CD14-positive monocyte (primary cell): ENCODE measurements around the gene UNC50. TPM values are rescaled to one million over a fixed set of nuclear protein-coding genes. Genes with fewer than 3 reads are reported as not detected.

Experiments
- DNase-seq, 3 donors: peaks; one replicate each; pipeline ENCODE4 v3.0.0-alpha.2; 2011 to 2022
- H2AFZ ChIP-seq: 2 replicates; pipeline ENCODE4 v1.6.0; 2012; ENCODE audit warnings: mild to moderate bottlenecking, low read depth, low read length, inconsistent platforms; ENCODE audit not compliant: insufficient read depth, poor library complexity, severe bottlenecking
- H3K27ac ChIP-seq, 2 donors: 1 replicate in 1 of 2; 2 replicates in 1 of 2; pipeline ENCODE4 v1.5.1; 2012 to 2013; ENCODE audit warnings: low read length in 2 of 2, control low read depth in 1 of 2, inconsistent platforms in 1 of 2, low read depth in 1 of 2, mild to moderate bottlenecking in 1 of 2
- H3K27me3 ChIP-seq, 2 donors: one replicate each; pipeline versions ENCODE4 v1.6.0 to v1.6.1; 2011 to 2013; ENCODE audit warnings: low read length in 2 of 2; ENCODE audit not compliant: control insufficient read depth in 2 of 2, insufficient read depth in 2 of 2
- H3K36me3 ChIP-seq, 2 donors: replicated peaks in 1 of 2; 1 replicate in 1 of 2; 2 replicates in 1 of 2; pipeline versions ENCODE4 v1.5.1 to v1.6.1; 2012 to 2013; ENCODE audit warnings: low read length in 2 of 2, control low read depth in 1 of 2, inconsistent platforms in 1 of 2, mild to moderate bottlenecking in 1 of 2; ENCODE audit not compliant: insufficient read depth in 2 of 2, control insufficient read depth in 1 of 2
- H3K4me1 ChIP-seq, 2 donors: 1 replicate in 1 of 2; 2 replicates in 1 of 2; pipeline versions ENCODE4 v1.5.1 to v1.6.1; 2012 to 2013; ENCODE audit warnings: low read length in 2 of 2, control low read depth in 1 of 2, inconsistent platforms in 1 of 2, mild to moderate bottlenecking in 1 of 2, moderate library complexity in 1 of 2; ENCODE audit not compliant: insufficient read depth in 2 of 2, control insufficient read depth in 1 of 2
- H3K4me2 ChIP-seq: replicated peaks from 2 replicates; pipeline ENCODE3; 2012; ENCODE audit warnings: low read length, moderate library complexity, mild to moderate bottlenecking; ENCODE audit not compliant: poor library complexity, severe bottlenecking; ENCODE audit errors: extremely low read depth
- H3K4me3 ChIP-seq, 3 experiments: fragments of 200-600 bp in 1 of 3; sonication (generic) in 1 of 3; replicated peaks in 1 of 3; 1 replicate in 2 of 3; 2 replicates in 1 of 3; pipeline ENCODE4 v1.5.1; 2011 to 2013; ENCODE audit warnings: low read length in 3 of 3, mild to moderate bottlenecking in 3 of 3, control low read depth in 2 of 3, low read depth in 2 of 3, inconsistent platforms in 1 of 3, moderate library complexity in 1 of 3
- H3K79me2 ChIP-seq: 2 replicates; pipeline ENCODE4 v1.6.0; 2012; ENCODE audit warnings: mild to moderate bottlenecking, control low read depth, inconsistent platforms, low read length, moderate library complexity; ENCODE audit not compliant: insufficient read depth
- H3K9ac ChIP-seq: 2 replicates; pipeline ENCODE4 v1.6.0; 2017; ENCODE audit warnings: low read length, mild to moderate bottlenecking; ENCODE audit not compliant: insufficient read depth, poor library complexity, severe bottlenecking
- H3K9me3 ChIP-seq, 2 donors: replicated peaks in 1 of 2; 1 replicate in 1 of 2; 2 replicates in 1 of 2; pipeline versions ENCODE4 v1.5.1 to v1.6.1; 2012 to 2013; ENCODE audit warnings: low read length in 2 of 2, control low read depth in 1 of 2; ENCODE audit not compliant: control insufficient read depth in 1 of 2, insufficient read depth in 1 of 2
- H4K20me1 ChIP-seq: 2 replicates; pipeline ENCODE4 v1.6.0; 2012; ENCODE audit warnings: mild to moderate bottlenecking, low read length, control low read depth, moderate library complexity; ENCODE audit not compliant: insufficient read depth
- H3K27ac Mint-ChIP-seq, 7 donors: one replicate each; pipeline ENCODE4 v1.8.0; 2020; ENCODE audit warnings: mild to moderate bottlenecking in 7 of 7, mixed read lengths in 7 of 7, moderate library complexity in 6 of 7, inconsistent platforms in 2 of 7
- H3K27me3 Mint-ChIP-seq, 3 donors: one replicate each; pipeline ENCODE4 v1.8.0; 2021 to 2022; ENCODE audit warnings: low read depth in 3 of 3, mild to moderate bottlenecking in 3 of 3, mixed read lengths in 3 of 3, moderate library complexity in 3 of 3, inconsistent platforms in 1 of 3
- H3K36me3 Mint-ChIP-seq, 2 donors: one replicate each; pipeline ENCODE4 v1.8.0; 2020; ENCODE audit warnings: mixed read lengths in 2 of 2, inconsistent platforms in 1 of 2, mild to moderate bottlenecking in 1 of 2
- H3K4me1 Mint-ChIP-seq: one replicate; pipeline ENCODE4 v1.8.0; 2020; ENCODE audit warnings: mild to moderate bottlenecking, mixed read lengths
- H3K4me3 Mint-ChIP-seq, 2 donors: one replicate each; pipeline ENCODE4 v1.8.0; 2020; ENCODE audit warnings: mild to moderate bottlenecking in 2 of 2, mixed read lengths in 2 of 2, moderate library complexity in 1 of 2
- H3K9me3 Mint-ChIP-seq, 7 donors: one replicate each; pipeline ENCODE4 v1.8.0; 2020 to 2022; ENCODE audit warnings: mixed read lengths in 7 of 7, mild to moderate bottlenecking in 6 of 7, moderate library complexity in 6 of 7, inconsistent platforms in 2 of 7
- CTCF ChIP-seq: fragments of 200-600 bp; IDR thresholded peaks from one replicate; pipeline ENCODE4 v1.8.0; 2022; ENCODE audit warnings: antibody characterized with exemption, mild to moderate bottlenecking
- WGBS: methylation state at CpG from one replicate; pipeline ENCODE4 v1.1.5; 2013; ENCODE audit warnings: missing lambda C conversion rate; ENCODE audit not compliant: insufficient coverage; 5-methylcytosine and 5-hydroxymethylcytosine counted together
- intact Hi-C, 2 donors: fragments of 100-400 bp; cut with micrococcal nuclease; formaldehyde crosslinking; loops; one replicate each; pipeline versions ENCODE4 v1.15.0 to v1.15.1; 2023
- polyA plus RNA-seq, 3 donors: library from polyadenylated mRNA; depleted of rRNA in 1 of 3; unstranded in 2 of 3; stranded (reverse) in 1 of 3; fragments of 300-500 nt in 2 of 3; fragments of >200 nt in 1 of 3; fragmentation: Illumina TruSeq in 2 of 3; gene quantifications; 1 replicate in 2 of 3; 2 replicates in 1 of 3; pipeline ENCODE4 v1.2.3, GENCODE V29; 2012 to 2021

Gene UNC50
- polyA plus RNA-seq, 3 donors, result 32.5 to 72.0 (median 62.8) TPM

DNA sequence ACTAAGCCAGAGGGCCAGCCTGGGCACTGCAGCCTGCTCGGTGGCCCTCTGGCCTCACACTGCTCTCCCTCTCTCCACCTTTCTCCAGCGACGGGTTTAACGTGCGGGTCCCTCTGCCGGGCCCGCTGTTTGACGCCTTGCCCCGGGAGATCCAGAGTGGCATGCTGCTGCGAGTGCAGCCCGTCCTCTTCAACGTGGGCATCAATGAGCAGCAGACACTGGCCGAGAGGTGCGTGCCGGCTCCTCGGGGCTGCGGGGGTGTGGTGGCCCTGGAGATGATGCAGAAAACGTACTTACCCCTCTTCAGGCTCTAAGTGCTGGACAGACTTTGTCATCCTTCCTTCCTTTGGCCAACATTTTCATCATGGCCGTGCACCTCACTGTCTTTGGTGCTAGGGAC is 42.4 kb upstream of the UNC50 start:
- Mint-ChIP-seq H3K36me3 (peaks cover 83 to 94% of the 10 kb centered on the region in 2 donors), H3K27ac (peak overlapping the region in 1 of 7 donors; percentile 72), H3K9me3 (no peaks in the 10 kb centered on the region), H3K27me3 (no peaks in the 10 kb centered on the region), H3K4me1 (peaks cover 14% of the 10 kb centered on the region), H3K4me3 (no peak overlapping the region)
- H3K27me3 ChIP-seq, result no peaks in the 10 kb centered on the region
- TF ChIP-seq CTCF, result no peak
- H3K4me1 ChIP-seq, result no peaks in the 10 kb centered on the region
- H3K4me2 ChIP-seq, result no peak overlapping the region
- no peak overlapping the region for H3K4me3 ChIP-seq
- no peak for DNase-seq
- WGBS, result over 99% methylated on average over 15 of the region's 19 CpGs
- no peak overlapping the region for H3K9ac ChIP-seq
- H3K36me3 ChIP-seq, result peaks cover 97 to 100% of the 10 kb centered on the region in 2 donors
- intact Hi-C loops, result no loop called here
- H4K20me1 ChIP-seq, result peaks cover 39% of the 10 kb centered on the region
- no peaks in the 10 kb centered on the region for H3K79me2 ChIP-seq
- H3K9me3 ChIP-seq, result no peaks in the 10 kb centered on the region
- no peak overlapping the region for H3K27ac ChIP-seq
- no peak overlapping the region for H2AFZ ChIP-seq

GRCh38 chr2:98568161-98568956 is 40.0 kb upstream of the UNC50 start:
- peaks cover 100% of the 10 kb centered on the region in 2 donors for H3K36me3 ChIP-seq
- WGBS, result 100% methylated on average over 5 of the region's 11 CpGs
- intact Hi-C loops, result no loop called here
- H4K20me1 ChIP-seq, result peaks cover 39% of the 10 kb centered on the region
- no peaks in the 10 kb centered on the region for H3K79me2 ChIP-seq
- no peaks in the 10 kb centered on the region for H3K27me3 ChIP-seq
- H3K4me2 ChIP-seq, result no peak overlapping the region
- no peaks in the 10 kb centered on the region for H3K9me3 ChIP-seq
- no peaks in the 10 kb centered on the region for H3K9me3 Mint-ChIP-seq
- TF ChIP-seq CTCF, result no peak
- H2AFZ ChIP-seq, result no peak overlapping the region
- H3K4me3 ChIP-seq, result no peak overlapping the region
- peak overlapping the region in 1 of 7 donors; percentile 15 for H3K27ac Mint-ChIP-seq
- H3K9ac ChIP-seq, result no peak overlapping the region
- no peak overlapping the region for H3K27ac ChIP-seq
- H3K4me3 Mint-ChIP-seq, result no peak overlapping the region
- H3K4me1 Mint-ChIP-seq, result peaks cover 13% of the 10 kb centered on the region
- H3K27me3 Mint-ChIP-seq, result peaks cover 0 to 2% (median 0%) of the 10 kb centered on the region in 3 donors
- peaks cover 93 to 98% of the 10 kb centered on the region in 2 donors for H3K36me3 Mint-ChIP-seq
- DNase-seq, result no peak
- no peaks in the 10 kb centered on the region for H3K4me1 ChIP-seq
